Measurements from ENCODE around the gene MFSD2B.

- TF ChIP-seq CTCF (conservative IDR thresholded peaks at IDR 0.05 in 1 of 2, IDR thresholded peaks at IDR 0.05 in 1 of 2; ENCODE audit: low read depth in 1 of 2, low read length in 2 of 2) (no peak), EZH2 (IDR thresholded peaks at IDR 0.05; ENCODE audit: low read length, missing control alignments) (no peak)
Measured at GRCh38 chr2:23967846-23968245, 42.0 kb upstream of the MFSD2B start.

Measured in fibroblast of lung (primary cell).